Right atrium auricular region (tissue), 2 donors: ENCODE data around the gene SEMA7A. TPM values are rescaled to one million over a fixed set of nuclear protein-coding genes. Genes with fewer than 3 reads are reported as not detected.

Experiments used
- DNase-seq: peaks from one replicate; pipeline ENCODE4 v3.0.0-alpha.2; 2019; ENCODE audit warnings: low spot score
- H3K27ac ChIP-seq, 2 donors: fragments of 200-600 bp; sonication (generic); 1 replicate in 1 of 2; 2 replicates in 1 of 2; pipeline ENCODE4 v1.5.1; 2016 to 2019
- H3K27me3 ChIP-seq, 2 donors: fragments of 200-600 bp; sonication (generic); one replicate each; pipeline versions ENCODE4 v1.5.1 to v1.6.0; 2017 to 2019
- H3K36me3 ChIP-seq: fragments of 200-600 bp; sonication (generic); one replicate; pipeline ENCODE4 v1.5.1; 2016
- H3K4me1 ChIP-seq, 2 donors: fragments of 200-600 bp; sonication (generic); one replicate each; pipeline versions ENCODE4 v1.5.1 to v1.6.0; 2017 to 2019
- H3K4me3 ChIP-seq, 2 donors: fragments of 200-600 bp; sonication (generic); 1 replicate in 1 of 2; 2 replicates in 1 of 2; pipeline ENCODE4 v1.5.1; 2017 to 2019; ENCODE audit warnings: mild to moderate bottlenecking in 1 of 2, moderate library complexity in 1 of 2
- H3K9me3 ChIP-seq, 2 donors: fragments of 200-600 bp; sonication (generic); one replicate each; pipeline ENCODE4 v1.5.1; 2019
- total RNA-seq, 2 donors: library from RNA; depleted of rRNA; stranded (reverse); fragments of >200 nt; gene quantifications; one replicate each; pipeline ENCODE4 v1.1.0, GENCODE V29; 2016
- TF ChIP-seq, protein P1 (sequence below), 2 donors: fragments of 200-600 bp; sonication (generic); IDR thresholded peaks; one replicate each; pipeline ENCODE4 v1.5.1; 2019; ENCODE audit warnings: antibody characterized with exemption in 2 of 2

Gene SEMA7A
- total RNA-seq, 2 donors from 2014 or later = 1.0 to 2.9 TPM

DNA sequence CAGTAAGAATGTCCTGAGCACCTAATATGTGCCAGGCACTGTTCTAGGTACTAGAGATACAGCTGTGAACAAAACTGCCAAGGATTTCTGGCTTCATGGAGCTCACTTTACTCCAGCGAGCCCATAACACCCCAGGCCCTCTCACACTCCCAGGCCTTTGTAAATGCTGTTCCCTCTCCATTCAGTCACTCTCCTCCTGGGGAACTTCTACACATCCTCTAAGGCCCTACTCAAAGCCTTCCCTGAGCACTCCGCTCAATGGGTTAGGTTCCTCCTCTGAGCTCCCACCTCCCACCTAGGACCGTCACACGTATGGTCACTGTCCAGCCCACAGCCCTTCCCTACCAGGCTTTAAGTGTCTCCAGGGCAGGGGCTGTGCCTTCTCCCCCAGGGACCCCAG is 27.2 kb downstream of the SEMA7A start:
- Histone ChIP-seq H3K4me1 (peaks cover 0 to 13% of the 10 kb centered on the region in 2 donors), H3K4me3 (no peak overlapping the region), H3K36me3 (no peaks in the 10 kb centered on the region), H3K27ac (no peak overlapping the region), H3K27me3 (no peaks in the 10 kb centered on the region), H3K9me3 (no peaks in the 10 kb centered on the region)
- TF ChIP-seq, protein P1, sequence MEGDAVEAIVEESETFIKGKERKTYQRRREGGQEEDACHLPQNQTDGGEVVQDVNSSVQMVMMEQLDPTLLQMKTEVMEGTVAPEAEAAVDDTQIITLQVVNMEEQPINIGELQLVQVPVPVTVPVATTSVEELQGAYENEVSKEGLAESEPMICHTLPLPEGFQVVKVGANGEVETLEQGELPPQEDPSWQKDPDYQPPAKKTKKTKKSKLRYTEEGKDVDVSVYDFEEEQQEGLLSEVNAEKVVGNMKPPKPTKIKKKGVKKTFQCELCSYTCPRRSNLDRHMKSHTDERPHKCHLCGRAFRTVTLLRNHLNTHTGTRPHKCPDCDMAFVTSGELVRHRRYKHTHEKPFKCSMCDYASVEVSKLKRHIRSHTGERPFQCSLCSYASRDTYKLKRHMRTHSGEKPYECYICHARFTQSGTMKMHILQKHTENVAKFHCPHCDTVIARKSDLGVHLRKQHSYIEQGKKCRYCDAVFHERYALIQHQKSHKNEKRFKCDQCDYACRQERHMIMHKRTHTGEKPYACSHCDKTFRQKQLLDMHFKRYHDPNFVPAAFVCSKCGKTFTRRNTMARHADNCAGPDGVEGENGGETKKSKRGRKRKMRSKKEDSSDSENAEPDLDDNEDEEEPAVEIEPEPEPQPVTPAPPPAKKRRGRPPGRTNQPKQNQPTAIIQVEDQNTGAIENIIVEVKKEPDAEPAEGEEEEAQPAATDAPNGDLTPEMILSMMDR (IDR thresholded peaks at IDR 0.05) = no peak
- DNase-seq = no peak

DNA sequence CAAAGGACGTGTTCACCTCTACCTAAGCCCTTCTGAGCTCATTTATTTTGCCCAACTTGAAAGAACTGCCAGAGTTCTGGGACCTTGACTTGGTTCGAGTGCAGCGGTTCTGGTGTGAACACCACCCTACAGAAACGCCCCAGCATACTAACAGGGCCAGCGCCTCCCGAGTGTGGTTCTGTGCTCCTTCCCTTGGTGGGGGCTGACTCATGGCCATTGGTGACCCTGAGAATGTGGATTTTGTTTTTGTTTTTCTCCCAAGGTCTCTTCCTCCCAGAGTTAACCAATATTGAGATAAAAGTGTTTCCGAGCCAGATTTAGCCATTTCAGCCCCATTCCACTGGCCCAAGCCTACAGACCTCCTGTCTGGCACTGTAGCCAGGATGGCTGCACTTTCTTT is 27.9 kb downstream of the SEMA7A start:
- no peak for DNase-seq
- H3K36me3 ChIP-seq = no peaks in the 10 kb centered on the region
- TF ChIP-seq, protein P1 (IDR thresholded peaks at IDR 0.05) = no peak
- peaks cover 0 to 13% of the 10 kb centered on the region in 2 donors for H3K4me1 ChIP-seq
- no peak overlapping the region for H3K27ac ChIP-seq
- no peaks in the 10 kb centered on the region for H3K27me3 ChIP-seq
- H3K9me3 ChIP-seq = no peaks in the 10 kb centered on the region
- H3K4me3 ChIP-seq = no peak overlapping the region

DNA sequence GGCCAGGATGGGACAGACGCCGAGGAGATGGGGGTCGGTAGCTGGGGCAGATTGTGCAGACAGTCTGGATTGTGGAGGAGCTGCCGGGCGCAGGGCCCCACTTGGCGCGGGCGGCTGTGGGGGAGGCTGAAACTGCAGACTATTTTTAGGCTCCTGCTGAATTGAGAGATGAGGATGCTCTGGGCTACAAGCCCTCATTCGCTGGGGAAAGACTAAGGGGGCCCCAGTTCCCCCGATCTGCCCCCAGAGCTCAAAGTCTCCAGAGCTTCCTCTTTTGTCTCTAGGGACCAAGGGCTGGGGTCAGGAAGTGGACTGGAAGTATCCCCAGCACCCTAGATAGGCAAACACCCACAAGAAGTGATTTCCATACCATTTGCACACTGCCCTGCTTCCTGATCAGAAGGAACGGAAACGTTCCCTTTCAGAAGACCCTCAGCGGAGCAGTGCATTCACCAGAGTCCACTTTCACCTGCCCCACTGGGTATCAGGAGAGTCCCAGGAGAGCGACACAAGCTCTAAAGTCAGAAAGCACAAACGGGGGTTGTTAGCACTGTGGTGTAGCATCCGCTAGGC is 29.7 kb downstream of the SEMA7A start:
- H3K27me3 ChIP-seq = no peaks in the 10 kb centered on the region
- H3K9me3 ChIP-seq = no peaks in the 10 kb centered on the region

DNA sequence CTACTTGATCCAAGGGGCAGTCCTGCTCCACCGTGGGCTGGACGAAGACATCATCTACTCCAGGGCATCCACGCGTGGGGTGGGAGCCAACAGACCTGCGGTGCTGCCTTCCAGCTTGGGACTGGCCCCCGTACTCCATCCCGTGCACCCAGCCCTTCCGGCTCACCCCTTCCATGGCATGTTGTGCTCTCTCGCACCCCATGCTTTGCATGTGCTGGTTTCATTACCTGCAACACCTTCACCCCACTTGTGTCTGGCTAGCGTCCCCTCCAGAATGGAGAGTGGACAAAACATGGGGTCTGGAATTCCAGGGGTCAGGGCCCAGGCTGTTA is 30.2 kb downstream of the SEMA7A start:
- Histone ChIP-seq H3K27me3 (no peaks in the 10 kb centered on the region), H3K9me3 (no peaks in the 10 kb centered on the region), H3K27ac (no peak overlapping the region), H3K36me3 (no peaks in the 10 kb centered on the region), H3K4me1 (peaks cover 0 to 13% of the 10 kb centered on the region in 2 donors), H3K4me3 (no peak overlapping the region)
- DNase-seq = no peak
- TF ChIP-seq, protein P1 (IDR thresholded peaks at IDR 0.05) = no peak

More for the DNA sequence above, 29.7 kb downstream of the SEMA7A start:
- Histone ChIP-seq H3K27ac (no peak overlapping the region), H3K4me1 (peaks cover 0 to 13% of the 10 kb centered on the region in 2 donors), H3K36me3 (no peaks in the 10 kb centered on the region), H3K4me3 (no peak overlapping the region)
- DNase-seq = no peak
- TF ChIP-seq, protein P1 (IDR thresholded peaks at IDR 0.05) = no peak

DNA sequence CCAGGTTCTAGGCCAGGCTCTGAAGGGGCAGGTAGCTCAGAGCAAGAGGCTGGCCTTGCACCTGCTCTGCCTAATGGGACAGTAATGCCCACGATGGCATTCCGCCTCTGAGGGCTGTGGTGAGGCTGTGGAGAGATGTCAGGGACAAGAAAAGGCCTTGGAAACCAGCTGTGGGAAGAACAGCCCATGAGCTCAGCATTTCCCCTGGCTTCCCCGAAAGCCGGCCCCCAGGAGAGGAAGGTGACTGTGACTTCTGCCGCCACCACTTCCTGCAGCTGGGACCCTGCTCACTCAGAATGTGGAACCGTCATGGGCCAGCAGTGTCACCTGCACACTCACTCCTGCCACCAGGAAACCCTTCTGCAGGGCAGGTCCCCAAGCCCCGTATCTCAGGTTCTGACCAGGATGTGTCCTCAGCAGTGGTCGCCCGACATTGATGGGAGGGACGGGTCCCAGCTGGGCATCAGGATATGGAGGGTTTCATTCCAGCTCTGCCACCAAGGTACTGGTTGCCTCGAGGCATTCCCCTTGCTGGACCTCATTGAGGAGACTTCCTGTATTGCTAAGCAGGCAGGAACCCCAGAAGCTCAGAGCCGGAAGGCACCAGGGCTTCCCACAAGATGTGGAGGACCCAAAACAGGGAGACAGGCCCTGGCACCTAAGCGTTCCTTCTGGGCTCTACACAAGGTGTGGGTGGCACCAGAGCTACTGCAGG is 30.7 kb downstream of the SEMA7A start:
- Histone ChIP-seq H3K27ac (no peak overlapping the region), H3K4me1 (peaks cover 0 to 13% of the 10 kb centered on the region in 2 donors), H3K4me3 (no peak overlapping the region), H3K9me3 (no peaks in the 10 kb centered on the region), H3K36me3 (no peaks in the 10 kb centered on the region), H3K27me3 (no peaks in the 10 kb centered on the region)
- TF ChIP-seq, protein P1 (IDR thresholded peaks at IDR 0.05) = no peak
- DNase-seq = no peak
